Astrocyte of the cerebellum (primary cell): ENCODE results near the gene MS4A13.

Experiments used
- DNase-seq: peaks from one replicate; pipeline ENCODE4 v3.0.0-alpha.2; 2011; ENCODE audit warnings: low read depth
- H3K4me3 ChIP-seq: 2 replicates; pipeline ENCODE4 v1.5.1; 2011; ENCODE audit warnings: mild to moderate bottlenecking, low read depth, low read length, moderate library complexity
- in situ Hi-C: cut with HindIII; loops from 2 replicates; pipeline ENCODE4 v1.10.0; 2017; ENCODE audit warnings: low sequenced_read_pairs
- TF ChIP-seq, protein P1 (sequence below): IDR thresholded peaks from 2 replicates; pipeline ENCODE4 v1.5.1; 2012; ENCODE audit warnings: low read length, low read depth, moderate library complexity, mild to moderate bottlenecking; ENCODE audit errors: missing control alignments

MS4A13 gene

DNA sequence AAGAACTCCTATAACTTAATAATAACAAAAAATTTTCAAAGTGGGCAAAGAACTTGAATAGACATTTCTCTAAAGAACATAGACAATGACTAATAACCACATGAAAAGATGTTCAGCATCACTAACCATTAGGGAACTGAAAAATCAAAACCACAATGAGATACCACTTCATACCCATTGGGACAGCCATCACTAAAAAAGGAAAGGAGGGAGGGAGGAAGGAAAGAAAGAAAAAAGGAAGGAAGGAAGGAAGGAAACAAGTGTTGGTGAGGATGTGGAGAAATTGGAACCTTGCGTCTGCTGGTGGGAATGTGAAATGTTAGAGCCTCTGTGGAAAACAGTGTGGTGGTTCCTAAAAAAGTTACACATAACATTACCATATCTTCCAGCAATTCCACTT lies 55.8 kb downstream of the MS4A13 start:
- in situ Hi-C loops = no loop called here
- no peak for DNase-seq
- TF ChIP-seq, protein P1, sequence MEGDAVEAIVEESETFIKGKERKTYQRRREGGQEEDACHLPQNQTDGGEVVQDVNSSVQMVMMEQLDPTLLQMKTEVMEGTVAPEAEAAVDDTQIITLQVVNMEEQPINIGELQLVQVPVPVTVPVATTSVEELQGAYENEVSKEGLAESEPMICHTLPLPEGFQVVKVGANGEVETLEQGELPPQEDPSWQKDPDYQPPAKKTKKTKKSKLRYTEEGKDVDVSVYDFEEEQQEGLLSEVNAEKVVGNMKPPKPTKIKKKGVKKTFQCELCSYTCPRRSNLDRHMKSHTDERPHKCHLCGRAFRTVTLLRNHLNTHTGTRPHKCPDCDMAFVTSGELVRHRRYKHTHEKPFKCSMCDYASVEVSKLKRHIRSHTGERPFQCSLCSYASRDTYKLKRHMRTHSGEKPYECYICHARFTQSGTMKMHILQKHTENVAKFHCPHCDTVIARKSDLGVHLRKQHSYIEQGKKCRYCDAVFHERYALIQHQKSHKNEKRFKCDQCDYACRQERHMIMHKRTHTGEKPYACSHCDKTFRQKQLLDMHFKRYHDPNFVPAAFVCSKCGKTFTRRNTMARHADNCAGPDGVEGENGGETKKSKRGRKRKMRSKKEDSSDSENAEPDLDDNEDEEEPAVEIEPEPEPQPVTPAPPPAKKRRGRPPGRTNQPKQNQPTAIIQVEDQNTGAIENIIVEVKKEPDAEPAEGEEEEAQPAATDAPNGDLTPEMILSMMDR = no peak
- no peak overlapping the region for H3K4me3 ChIP-seq

DNA sequence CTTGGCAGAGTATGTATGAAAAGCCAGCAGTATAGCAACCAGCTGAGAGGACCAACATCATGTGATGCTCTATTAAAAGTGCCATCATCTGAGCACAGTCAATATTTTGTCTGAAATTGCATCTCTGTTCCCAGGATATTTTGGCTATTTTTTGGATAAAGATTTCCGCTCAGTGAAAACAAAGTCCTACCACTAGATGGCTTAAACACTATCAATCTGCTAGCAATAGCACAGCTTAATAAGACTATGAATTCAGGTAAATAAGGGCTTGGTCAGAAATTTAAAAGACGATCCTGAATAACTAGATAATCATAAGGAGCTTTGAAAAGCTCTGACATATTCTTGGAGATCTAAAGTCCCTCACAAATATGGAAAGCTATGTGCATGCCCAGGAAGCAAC lies 74.4 kb downstream of the MS4A13 start:
- no peak for DNase-seq
- in situ Hi-C loops = no loop called here
- no peak overlapping the region for H3K4me3 ChIP-seq
- TF ChIP-seq, protein P1 = no peak
